ENCODE results near the gene BIN1. TPM values are rescaled to one million over a fixed set of nuclear protein-coding genes. Genes with fewer than 3 reads are reported as not detected.
"Not testable (repeated sequence)": the region's sequence is repeated elsewhere in the genome, so short reads cannot be mapped to it uniquely, and the experiment has no call there.

Gene BIN1
- polyA plus RNA-seq, 1 experiment: 37.6 TPM

DNA sequence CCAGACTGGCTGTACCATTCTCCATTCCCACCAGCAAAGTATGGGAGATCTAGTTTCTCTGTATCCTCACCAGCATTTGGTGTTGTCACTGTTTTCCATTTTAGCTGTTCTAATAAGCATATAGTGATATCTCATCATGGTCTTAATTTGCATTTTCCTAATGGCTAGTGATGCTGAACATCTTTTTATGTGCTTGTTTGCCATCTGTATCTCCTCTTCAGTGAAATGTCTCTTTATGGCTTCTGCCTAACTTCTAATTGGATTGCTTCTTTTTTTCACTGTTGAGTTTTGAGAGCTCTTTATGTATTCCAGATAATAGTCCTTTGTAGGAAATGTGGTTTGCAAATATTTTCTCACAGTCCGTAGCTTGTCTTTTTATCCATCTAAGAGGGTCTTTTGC lies 18.9 kb upstream of the BIN1 start:
- no peak overlapping the region for H3K4me3 ChIP-seq (ENCODE audit: low read depth, low read length)
- no peaks in the 10 kb centered on the region for H3K36me3 ChIP-seq (ENCODE audit: control insufficient read depth, insufficient read depth, low read length)
- DNase-seq (ENCODE audit: low read depth): no peak
- ChIA-PET POLR2A (no interaction called here), CTCF (no interaction called here)
- TF ChIP-seq, protein P1, sequence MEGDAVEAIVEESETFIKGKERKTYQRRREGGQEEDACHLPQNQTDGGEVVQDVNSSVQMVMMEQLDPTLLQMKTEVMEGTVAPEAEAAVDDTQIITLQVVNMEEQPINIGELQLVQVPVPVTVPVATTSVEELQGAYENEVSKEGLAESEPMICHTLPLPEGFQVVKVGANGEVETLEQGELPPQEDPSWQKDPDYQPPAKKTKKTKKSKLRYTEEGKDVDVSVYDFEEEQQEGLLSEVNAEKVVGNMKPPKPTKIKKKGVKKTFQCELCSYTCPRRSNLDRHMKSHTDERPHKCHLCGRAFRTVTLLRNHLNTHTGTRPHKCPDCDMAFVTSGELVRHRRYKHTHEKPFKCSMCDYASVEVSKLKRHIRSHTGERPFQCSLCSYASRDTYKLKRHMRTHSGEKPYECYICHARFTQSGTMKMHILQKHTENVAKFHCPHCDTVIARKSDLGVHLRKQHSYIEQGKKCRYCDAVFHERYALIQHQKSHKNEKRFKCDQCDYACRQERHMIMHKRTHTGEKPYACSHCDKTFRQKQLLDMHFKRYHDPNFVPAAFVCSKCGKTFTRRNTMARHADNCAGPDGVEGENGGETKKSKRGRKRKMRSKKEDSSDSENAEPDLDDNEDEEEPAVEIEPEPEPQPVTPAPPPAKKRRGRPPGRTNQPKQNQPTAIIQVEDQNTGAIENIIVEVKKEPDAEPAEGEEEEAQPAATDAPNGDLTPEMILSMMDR (IDR thresholded peaks at IDR 0.05; ENCODE audit: insufficient read depth, low read depth, low read length): no peak
- no peaks in the 10 kb centered on the region; the same call in 1 of the 2 replicates for H3K27me3 ChIP-seq (ENCODE audit: control insufficient read depth, insufficient read depth, low read length)

DNA sequence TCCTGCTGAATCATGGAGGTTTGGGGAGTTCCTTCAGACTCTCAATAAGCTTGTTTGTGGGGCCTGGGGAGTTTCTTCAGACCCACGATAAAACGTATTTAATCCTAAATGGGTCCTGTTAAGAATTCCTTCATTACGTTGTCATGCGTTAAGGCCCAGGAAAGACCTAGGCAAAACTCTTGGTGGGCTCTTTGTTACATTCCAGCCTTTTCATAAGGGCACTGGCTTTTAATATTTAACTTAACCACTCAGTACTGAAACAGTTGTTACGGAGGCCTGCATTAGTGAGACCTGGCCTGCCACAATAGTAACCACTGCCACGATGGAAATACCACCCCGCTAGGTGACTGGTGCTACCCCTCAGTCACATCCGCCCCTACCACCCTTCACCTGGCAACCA lies 17.5 kb upstream of the BIN1 start:
- ChIA-PET POLR2A (no interaction called here), CTCF (interaction anchor here (1.0 kb wide), 1 partner anchor 19 kb away, joined by 3 read pairs; no protein-coding TSS in a partner anchor)
- no peak overlapping the region for H3K4me3 ChIP-seq (ENCODE audit: low read depth, low read length)
- TF ChIP-seq, protein P1 (IDR thresholded peaks at IDR 0.05; ENCODE audit: insufficient read depth, low read depth, low read length): no peak
- no peak for DNase-seq (ENCODE audit: low read depth)
- H3K27me3 ChIP-seq (ENCODE audit: control insufficient read depth, insufficient read depth, low read length): no peaks in the 10 kb centered on the region; the same call in 1 of the 2 replicates
- no peaks in the 10 kb centered on the region for H3K36me3 ChIP-seq (ENCODE audit: control insufficient read depth, insufficient read depth, low read length)

DNA sequence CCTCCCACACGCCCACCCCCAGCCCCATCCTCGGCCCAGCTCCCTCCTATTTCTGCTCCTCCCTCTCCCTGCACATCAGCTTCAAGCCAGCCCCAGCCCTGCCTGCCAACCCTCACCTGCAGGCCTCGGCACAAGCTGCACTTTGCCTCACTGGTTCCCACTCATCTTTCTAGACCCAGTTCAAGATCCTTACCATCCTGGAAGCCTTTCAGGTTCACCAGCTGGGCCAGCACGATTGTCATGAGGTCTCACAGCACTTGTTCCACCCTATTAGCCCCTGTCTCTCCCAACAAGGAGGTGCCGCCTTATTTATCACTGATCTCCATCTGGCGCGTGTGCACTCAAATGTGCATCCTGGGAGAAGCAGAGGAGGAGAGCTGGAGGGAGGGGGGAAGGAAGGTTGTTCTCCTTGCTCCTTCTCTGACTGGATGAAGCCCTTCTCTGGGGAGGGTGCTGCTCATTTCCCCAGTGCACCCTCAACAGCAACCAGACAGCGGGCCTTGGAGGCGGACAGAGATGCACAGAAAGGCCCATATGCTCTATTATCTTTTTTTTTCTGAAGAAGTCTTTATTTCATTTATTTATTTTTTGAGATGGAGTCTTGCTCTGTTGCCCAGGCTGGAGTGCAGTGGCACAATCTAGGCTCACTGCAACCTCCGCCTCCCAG lies 15.5 kb upstream of the BIN1 start:
- TF ChIP-seq, protein P1 (IDR thresholded peaks at IDR 0.05; ENCODE audit: insufficient read depth, low read depth, low read length): no peak
- CTCF ChIA-PET: interaction anchor here (2.7 kb wide), 1 partner anchor 54 kb away, joined by 10 read pairs; no protein-coding TSS in a partner anchor
- Histone ChIP-seq H3K36me3 (ENCODE audit: control insufficient read depth, insufficient read depth, low read length) (no peaks in the 10 kb centered on the region), H3K27me3 (ENCODE audit: control insufficient read depth, insufficient read depth, low read length) (no peaks in the 10 kb centered on the region; the same call in 1 of the 2 replicates), H3K4me3 (ENCODE audit: low read depth, low read length) (no peak overlapping the region)
- no peak for DNase-seq (ENCODE audit: low read depth)
- POLR2A ChIA-PET: no interaction called here

DNA sequence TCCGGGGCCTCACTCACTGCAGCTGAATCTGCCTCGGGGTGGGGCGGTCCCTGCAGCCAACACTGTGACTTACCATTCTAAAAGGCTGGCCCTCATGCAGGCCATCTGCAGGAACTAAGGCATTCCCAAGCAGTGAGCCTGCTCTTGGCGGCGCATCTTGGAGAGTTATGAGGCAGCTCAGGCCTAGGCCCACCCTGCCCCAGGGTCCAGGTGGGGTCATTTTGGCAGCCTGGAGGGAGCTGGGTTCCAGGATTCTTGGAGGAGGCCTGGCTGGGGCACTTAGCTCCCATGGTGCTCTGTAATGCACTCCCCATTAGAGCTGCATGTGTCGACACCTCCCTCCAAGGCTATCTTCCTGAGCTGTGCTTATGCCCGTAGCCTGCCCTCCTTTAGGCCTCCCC lies 14.8 kb upstream of the BIN1 start:
- ChIA-PET POLR2A (no interaction called here), CTCF (interaction anchor here (0.6 to 2.7 kb wide), 4 partner anchors 9 to 423 kb away, joined by 3 to 10 read pairs (median 3); no protein-coding TSS in a partner anchor)
- Histone ChIP-seq H3K27me3 (ENCODE audit: control insufficient read depth, insufficient read depth, low read length) (no peaks in the 10 kb centered on the region; the same call in 1 of the 2 replicates), H3K36me3 (ENCODE audit: control insufficient read depth, insufficient read depth, low read length) (no peaks in the 10 kb centered on the region), H3K4me3 (ENCODE audit: low read depth, low read length) (no peak overlapping the region)
- DNase-seq (ENCODE audit: low read depth): no peak
- TF ChIP-seq, protein P1 (IDR thresholded peaks at IDR 0.05; ENCODE audit: insufficient read depth, low read depth, low read length): no peak

DNA sequence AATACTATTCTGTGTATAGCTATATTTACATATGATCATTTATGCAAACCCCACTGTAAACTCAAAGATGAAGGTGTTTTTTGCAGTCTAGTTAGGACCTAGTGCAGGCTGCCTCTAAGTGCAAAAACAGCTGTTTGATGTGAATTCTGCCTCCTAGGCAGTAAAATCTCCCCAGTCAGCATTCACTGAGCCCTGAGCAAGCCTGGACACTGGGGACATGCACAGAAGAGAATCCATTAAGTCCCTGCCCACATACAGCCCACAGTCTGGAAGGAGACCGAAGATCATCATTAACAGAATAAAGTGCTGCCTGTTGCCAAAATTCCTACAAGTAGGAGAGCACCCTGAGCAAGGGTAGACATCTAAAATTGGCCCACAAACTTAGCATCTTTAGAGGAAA lies 14.4 kb upstream of the BIN1 start:
- H3K4me3 ChIP-seq (ENCODE audit: low read depth, low read length): no peak overlapping the region
- H3K36me3 ChIP-seq (ENCODE audit: control insufficient read depth, insufficient read depth, low read length): no peaks in the 10 kb centered on the region
- CTCF ChIA-PET: interaction anchor here (0.6 to 2.7 kb wide), 4 partner anchors 9 to 422 kb away, joined by 3 to 10 read pairs (median 3); no protein-coding TSS in a partner anchor
- TF ChIP-seq, protein P1 (IDR thresholded peaks at IDR 0.05; ENCODE audit: insufficient read depth, low read depth, low read length): no peak
- no peaks in the 10 kb centered on the region; the same call in 1 of the 2 replicates for H3K27me3 ChIP-seq (ENCODE audit: control insufficient read depth, insufficient read depth, low read length)
- POLR2A ChIA-PET: no interaction called here
- no peak for DNase-seq (ENCODE audit: low read depth)

DNA sequence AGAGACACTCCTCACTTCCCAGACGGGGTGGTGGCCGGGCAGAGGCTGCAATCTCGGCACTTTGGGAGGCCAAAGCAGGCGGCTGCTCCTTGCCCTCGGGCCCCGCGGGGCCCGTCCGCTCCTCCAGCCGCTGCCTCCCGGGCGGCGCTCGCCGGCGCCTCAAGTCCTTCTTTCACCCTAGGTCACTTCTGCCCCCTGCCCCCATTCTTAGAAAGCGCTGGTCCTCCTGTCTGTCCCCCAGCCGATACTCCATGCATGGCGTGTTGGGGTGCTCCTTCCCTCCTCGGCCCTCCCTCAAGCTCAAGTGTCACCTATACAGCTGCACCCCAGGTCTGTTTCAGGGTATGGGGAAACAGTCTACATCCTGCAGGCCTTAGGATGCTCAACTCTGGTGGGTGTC lies 13.5 kb upstream of the BIN1 start:
- H3K36me3 ChIP-seq (ENCODE audit: control insufficient read depth, insufficient read depth, low read length); H3K4me3 ChIP-seq (ENCODE audit: low read depth, low read length); H3K27me3 ChIP-seq (ENCODE audit: control insufficient read depth, insufficient read depth, low read length); DNase-seq (ENCODE audit: low read depth); POLR2A ChIA-PET: not testable (repeated sequence)
- CTCF ChIA-PET: interaction anchor here (2.7 kb wide), 1 partner anchor 52 kb away, joined by 10 read pairs; no protein-coding TSS in a partner anchor
